NCI-H1930 (cell line): ENCODE measurements around the gene TMEM63B.
"Not testable (repeated sequence)": the region's sequence is repeated elsewhere in the genome, so short reads cannot be mapped to it uniquely, and the experiment has no call there.

Source experiments
- DNase-seq, 2 experiments: peaks; one replicate each; lab custom pipeline; 2025; lab: John Stamatoyannopoulos, UW

The TMEM63B gene

DNA sequence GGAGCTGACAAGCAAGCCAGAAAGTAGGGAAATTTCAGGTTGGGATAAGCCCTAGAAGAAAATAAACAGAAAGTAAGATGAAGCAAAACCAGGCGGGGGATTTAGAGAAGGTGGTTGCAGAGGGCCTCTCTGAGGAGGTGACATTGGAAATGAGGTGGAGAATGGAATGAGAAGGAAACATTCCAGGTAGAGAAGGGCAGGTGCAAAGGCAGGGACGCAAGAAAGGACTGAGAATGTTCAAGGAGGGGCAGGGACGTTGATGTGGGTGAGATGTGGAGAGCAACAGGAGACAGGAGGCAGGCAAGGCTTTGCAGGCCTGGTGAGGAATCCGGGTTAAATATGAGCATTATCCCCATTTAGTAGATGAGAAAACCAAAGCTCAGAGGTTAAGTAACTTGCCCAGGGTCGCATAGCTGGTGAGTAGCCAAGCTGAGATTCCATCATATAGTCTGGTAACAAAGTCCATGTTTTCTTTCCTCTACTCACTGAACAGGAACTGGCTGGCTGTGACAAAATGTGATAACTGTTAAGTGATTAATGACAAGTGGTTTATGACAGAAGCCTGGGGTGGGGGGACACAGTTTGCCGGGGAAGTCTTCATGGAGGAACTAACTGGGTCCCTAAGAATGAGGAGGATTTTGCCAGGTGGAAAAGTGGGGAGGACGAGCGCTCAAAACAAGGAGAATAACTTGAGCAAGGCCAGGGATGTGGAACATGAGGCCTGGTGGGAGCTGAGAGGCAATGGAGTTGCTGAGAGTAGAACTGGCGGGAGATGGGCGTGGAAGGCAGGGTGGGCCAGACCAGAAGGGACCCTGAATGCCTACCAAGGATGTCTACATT lies 32.7 kb upstream of the TMEM63B start:
- DNase-seq = no peak

DNA sequence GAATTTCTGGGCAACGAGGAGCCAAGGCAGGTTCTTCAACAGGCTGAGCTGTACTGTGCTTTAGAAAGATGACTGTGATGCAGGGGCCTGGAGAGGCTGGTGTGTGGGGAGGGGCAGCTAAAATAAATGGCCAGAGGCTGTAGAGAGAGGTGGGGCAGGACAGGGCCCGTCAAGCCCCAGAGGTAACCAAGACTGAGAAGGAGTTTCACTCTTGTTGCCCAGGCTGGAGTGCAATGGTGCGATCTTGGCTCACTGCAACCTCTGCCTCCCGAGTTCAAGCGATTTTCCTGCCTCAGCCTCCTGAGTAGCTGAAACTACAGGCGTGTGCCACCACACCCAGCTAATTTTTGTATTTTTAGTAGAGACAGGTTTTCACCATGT lies 32.1 kb upstream of the TMEM63B start:
- not testable (repeated sequence) for DNase-seq

DNA sequence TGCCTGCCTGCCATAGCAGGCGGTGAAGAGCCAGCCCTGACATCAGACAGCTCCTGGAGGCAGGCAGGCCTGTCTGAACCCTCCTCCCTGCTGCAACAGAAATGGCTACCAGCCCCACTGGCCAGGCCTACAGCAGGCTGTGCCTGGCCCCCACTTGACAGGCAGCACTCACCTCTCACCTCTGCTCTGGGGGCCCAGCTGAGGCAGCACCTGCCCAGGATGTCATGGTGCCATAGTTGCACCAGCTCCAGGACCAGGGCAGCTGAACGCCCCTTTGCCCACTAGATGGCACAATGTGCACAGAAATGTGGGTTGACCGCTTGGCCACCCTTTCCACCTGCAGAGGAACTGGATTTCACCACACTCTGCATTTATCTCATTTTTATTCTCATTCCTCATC lies 30.7 kb upstream of the TMEM63B start:
- peak; percentile 20 to 55 for DNase-seq

DNA sequence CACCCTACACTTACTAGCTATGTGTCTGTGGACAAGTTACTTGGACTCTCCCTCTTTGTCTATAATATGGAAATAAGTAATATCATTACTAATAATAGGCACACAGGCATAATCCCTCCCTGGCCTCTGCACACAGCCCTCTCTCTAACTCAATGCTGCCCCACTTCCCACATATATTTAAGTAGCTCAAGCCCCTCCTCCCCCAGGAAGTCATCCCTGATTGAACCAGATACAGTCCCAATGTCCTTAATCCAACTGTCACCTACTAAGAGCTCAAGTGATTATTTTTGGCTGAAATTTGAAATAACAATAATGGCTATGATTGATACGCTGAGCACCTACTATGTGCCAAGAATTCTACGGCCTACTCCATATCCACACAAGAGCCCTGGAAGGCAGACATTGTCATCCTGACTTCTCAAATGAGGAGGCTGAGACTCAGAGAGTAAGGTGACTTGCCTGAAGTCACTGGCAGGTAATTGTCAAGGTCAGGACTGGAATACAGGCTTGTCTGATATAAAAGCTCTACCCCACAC lies 29.5 kb upstream of the TMEM63B start:
- DNase-seq = no peak

DNA sequence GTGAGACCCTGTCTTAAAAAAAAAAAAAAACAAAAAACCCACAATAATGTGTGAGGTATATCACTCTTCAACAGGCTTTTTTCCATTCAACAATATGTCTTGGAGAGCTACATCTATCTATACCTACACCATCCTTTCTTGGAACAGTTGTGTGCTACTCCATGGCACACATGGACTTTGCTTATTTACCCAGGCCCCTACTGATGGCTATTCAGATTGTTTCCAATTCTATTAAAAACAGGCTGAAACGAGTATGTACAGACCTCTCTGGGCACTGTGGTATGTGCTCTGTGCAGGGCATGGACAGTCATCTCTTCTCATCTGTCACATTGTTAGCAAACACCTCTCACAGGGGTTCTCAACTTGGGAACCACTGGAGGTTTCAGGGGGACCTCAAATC lies 28.2 kb upstream of the TMEM63B start:
- DNase-seq = no peak

DNA sequence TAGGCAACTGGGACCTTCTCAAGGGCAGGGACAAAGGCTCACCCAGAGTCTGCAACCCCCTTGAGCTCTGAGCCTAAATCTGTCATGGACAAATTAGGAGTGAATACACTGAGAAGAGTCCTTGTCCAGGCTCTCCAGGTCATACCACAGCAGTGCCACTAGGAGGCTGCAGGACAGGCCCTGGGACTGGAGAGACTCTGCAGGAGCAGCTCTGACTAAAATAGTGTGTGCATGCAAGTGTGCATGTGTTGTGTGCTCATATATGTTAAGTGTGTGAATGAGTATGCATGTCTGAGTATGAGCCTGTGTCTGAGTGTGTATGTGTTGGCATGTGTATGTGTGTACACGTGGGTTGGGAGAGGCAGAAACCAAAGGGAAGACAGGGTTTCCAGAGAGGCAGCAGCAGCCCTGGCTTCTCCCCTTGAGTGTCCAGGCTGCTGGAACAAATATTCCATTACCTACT lies 27.2 kb upstream of the TMEM63B start:
- DNase-seq = no peak

DNA sequence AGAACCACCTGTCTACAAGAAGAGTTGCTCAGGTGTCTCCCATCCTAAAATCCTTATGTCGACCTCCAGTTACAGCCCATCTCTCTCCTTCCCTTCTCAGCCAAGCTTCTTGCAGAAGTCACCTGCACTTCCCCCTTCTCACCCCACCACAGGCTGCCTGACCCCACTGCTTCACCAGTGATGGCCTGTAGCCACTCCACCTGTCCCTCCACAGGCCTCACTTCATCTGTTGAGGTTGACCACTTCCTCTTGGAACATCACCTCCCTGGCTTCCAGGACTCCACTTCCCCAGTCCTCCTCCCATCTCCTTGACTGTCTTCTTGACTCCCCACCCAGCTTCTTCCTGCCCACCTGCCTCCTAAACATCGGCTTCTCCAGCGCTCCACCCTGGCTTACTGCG lies 25.5 kb upstream of the TMEM63B start:
- DNase-seq = no peak

DNA sequence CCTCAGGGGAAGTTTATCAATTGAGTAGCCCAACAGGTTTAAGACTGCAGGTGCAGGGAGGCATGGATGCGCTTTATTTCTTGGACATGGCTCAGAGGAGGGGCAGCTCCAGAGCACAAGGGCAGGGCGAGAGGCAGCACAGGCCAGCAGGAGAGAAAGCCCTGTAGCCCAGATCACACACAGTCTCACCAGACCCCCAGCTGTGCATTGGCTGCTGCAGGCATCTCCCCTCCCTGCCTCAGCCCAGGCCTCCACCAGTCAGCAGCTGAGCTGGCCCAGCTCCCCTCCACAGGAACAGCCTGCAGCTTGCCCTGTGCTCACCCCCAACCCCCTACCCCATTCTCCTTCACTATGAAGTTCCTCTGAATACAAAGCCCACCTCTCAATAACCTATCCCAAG lies 24.8 kb upstream of the TMEM63B start:
- no peak for DNase-seq

DNA sequence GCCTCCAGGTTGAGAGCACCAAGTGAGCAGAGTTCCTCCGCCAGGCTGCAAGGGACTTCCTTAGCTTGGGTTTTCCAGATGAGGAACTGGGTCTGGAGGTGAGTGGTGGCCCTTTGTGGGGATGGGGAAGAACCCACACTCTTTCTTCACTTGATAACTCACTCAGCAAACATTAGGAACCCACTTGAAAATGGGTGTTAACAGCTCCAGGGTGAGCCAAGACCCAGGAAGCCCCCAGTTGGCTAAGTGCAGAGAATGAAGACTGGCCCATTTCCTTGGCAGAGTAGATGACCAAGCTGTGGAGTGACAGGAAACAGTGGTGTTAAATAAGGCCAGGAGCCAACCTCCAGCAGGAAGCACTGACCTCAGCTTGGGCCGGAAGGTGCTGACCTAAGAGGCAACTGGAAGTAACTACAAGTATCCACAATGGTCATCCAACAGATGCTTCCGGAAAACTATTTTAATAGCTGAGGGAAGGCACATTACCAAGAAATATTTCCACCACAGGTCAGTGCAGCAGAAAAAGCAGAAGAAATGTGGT lies 22.8 kb upstream of the TMEM63B start:
- DNase-seq = no peak

DNA sequence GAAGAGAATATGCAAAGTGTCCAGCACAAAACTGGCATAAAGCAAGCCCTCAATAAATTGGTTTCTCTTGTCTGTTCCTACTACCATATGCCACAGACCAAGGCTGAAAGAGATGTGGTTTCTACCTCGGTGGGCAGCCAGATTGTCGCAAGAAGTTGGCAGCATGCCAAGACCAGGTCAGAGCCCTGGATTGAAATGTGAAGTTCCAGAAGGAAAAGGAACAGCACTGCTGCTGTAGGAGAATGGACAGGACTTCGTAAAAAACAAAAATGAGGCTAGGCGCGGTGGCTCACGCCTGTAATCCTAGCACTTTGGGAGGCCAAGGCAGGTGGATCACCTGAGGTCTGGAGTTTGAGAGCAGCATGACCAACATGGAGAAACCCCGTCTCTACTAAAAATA lies 22.2 kb upstream of the TMEM63B start:
- DNase-seq = no peak

DNA sequence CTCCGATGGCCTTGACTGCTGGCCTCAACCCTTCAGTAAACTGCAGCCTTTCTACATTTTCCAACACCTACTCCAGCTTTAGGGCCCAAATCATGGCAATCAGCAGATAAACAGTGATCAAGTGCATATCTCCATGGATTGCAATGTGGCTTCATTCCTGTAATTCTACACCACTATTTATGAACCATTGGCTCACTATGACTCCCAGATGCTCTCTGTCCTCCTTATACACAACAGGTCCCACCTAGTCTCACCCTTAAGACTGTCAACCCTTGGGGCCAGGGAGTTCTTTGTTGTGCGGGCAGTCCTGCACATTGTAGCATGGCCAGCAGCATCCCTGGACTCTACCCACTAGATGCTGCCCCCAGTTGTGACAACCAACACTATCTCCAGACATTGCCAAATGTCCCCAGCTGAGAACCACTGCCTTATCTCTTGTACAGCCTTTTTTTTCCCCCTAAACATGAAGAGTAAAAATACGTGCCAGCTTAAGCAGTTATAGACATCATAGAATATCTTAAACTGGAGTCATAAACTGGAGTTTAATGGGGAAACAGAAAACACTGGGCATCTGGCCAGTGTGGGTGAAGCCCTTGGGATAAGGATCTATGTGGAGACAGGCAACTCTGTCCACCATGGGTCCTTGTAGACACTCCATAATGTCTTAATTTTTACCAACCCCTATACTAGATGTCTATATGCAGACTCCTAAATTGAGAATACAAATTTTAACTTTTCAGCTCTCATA lies 21.2 kb upstream of the TMEM63B start:
- DNase-seq = no peak

DNA sequence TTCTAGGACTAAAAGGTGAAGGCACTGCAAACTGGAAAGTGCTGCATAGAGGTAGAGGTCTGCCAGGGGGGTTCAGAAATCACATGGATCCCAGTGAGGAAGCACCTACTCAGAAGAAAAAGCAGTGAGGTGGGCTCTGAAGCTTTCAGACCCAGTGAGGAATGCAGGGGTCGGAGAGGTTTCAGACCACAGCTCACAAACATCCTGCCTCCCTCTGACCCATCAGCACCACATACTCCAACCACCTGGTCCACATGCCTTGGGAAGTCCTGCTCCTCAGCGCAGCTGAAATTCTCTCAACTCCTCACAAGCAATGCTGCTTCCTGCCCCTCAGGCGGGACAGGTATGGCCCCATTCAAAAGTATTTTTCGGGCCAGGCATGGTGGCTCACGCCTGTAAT lies 20.3 kb upstream of the TMEM63B start:
- DNase-seq = no peak

DNA sequence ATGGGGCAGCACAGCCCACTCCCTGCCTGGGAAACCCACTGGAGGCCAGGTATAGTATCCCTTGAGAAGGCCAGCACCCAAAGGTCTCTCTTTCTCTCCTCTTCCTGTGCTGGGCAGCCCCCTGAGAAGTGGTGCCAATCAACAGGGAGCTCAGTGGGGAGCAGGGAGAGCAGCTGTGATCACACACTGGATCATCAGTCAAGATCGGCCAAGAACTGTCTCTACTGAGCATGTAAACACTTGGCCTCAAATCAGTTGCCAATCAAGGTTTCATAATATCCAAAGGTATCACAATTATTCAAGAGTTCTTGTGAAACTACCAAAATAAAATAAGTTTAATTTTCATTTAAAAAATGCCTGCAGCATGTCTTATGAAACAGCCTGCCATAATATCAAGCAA lies 18.9 kb upstream of the TMEM63B start:
- DNase-seq = no peak

DNA sequence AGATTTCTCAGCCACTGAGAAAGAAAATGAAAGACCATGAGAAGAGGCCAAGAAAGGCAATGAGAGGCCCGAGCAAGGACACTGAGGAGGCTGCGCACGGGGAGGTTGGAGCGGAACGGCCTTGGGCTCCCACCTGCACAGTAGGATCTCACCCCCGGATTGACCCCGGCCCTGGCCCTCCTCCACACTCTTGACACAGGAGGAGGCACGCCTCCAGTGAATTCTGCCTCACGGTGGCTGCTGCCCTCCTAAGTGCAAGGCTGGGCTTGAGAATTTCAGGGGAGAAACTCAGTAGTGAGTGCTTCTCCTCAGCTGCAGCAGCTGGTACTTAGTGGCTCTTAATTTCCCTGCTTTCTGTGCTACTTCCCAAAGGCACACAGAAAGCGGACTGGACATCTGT lies 18.1 kb upstream of the TMEM63B start:
- no peak for DNase-seq

DNA sequence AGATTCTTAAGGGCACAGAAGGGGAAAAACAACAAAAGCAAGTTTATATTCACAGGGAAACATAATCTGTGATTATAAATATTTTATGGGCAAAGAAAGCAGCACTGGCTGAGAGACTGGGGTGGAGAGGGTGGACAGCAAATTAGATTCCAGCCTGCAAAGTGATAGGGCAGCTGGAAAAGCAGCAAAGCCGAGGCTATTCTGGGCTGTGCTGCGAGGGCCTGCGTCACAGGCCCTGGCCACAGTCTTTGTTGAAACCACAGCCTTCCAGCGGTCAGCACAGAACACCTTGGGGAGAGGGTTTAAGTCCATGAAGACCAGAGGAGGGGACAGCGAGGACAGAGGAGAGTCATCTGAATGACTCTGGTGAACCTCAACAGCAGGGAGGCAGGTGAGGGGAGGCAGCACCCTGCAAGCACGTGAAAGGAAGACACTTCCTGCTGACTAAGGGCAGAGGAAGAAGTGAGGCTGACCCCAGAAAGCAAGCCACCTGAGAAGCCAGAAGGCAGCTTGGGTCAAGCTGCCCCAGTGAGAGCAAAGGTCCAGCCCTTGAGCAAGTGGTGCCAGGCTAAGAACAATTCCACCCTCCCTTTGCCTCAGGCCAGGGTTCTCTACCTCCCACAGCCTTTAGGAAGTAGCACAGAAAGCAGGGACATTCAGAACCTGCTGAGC lies 17.2 kb upstream of the TMEM63B start:
- DNase-seq = no peak

DNA sequence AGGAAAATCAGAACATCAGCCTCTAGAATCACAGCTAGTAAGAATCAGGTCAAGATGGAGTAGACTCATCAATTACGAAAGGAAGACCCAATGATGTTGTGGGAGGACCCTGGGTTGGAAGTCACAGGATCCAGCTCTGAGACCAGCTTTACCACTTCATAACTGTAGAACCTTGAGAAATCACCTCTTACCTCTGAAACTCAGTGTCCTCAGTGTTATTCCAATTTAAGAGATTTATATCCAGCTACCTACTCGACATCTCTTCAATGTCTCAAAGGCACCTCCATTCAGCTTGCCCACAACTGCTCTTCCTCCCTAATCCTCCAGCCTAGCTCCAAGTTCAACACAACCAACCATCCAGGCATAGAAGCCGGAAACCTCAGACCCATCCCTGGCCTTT lies 16.4 kb upstream of the TMEM63B start:
- DNase-seq = no peak

DNA sequence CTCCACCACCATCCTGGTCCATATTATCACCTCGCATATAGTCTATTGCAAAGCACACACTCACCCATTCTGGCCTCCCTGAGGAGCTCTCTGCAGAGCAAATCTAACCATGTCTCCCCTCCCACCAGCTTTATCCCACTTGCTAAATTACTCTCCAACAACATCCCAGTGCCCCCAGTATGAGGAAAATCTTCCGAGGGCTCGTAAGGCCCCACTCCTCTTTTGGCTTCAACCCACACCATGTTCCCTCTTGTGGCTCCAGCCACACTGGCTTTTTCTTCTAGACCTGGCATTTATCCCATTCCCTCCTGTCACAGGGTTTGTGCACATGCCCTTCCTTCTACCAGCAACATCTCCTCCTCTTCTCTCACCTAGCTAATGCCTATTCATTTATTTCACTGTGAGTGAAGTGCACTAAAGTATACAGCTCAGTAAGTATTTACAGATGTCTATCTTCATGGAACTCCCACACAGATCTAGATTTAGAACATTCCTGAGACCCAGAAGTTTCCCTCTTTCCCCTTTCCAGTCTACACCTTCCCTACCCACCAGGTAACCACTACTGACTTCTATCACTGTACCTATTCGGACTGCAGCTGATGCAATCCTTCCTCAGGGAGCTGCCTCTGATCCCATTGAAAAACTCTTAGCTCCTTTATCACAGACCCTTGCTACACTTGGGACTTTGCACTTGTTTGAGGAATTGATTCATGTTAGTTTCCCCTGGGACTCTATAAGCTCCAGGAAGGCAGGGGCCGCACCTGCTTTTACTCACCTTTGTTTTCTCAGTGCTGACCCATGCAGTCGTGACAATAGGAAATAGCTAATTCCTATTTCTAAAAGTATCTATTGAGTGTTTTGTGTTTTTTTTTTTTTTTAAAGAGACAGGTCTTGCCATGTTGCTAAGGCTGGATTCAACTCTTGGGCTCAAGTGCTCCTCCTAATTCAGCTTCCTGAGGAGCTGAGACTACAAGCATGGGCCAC lies 15.6 kb upstream of the TMEM63B start:
- DNase-seq = no peak

DNA sequence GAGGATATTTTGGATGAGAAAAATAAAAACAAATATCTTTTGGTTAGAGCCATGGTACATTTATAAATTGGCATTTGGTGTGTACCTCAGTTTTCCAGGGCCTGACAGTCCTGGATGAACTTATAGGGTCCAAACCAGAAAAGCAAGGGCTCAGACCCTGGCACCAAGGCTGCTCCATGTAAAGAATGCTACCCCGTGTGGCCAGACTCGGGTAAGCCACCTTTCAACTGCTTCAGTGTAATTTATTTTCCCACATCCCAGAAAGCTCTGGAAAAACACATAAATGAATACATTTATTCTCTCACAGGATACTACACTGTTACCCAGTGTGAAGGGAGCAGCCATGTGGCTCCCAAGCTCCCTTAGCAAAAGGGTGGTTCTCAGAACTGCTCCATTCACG lies 13.9 kb upstream of the TMEM63B start:
- no peak for DNase-seq

DNA sequence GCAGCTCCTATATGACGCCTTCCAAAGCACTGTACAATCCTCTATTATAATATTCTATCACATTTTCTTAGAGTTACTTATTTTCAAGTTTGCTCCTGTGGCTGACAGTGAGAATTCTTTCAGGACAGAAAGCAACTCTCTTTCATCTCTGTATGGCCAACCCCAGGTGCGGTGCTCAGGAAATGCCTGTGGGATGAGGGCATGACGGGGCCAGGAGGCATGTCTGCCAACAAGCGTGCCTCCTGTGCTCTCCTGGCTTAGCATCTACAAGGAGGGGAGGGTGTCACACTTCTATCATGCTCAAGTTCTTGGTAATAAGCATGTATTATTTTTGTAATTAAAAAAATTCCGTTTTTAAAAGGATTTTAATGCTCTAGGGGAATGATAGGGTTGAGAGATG lies 11.5 kb upstream of the TMEM63B start:
- DNase-seq = no peak

DNA sequence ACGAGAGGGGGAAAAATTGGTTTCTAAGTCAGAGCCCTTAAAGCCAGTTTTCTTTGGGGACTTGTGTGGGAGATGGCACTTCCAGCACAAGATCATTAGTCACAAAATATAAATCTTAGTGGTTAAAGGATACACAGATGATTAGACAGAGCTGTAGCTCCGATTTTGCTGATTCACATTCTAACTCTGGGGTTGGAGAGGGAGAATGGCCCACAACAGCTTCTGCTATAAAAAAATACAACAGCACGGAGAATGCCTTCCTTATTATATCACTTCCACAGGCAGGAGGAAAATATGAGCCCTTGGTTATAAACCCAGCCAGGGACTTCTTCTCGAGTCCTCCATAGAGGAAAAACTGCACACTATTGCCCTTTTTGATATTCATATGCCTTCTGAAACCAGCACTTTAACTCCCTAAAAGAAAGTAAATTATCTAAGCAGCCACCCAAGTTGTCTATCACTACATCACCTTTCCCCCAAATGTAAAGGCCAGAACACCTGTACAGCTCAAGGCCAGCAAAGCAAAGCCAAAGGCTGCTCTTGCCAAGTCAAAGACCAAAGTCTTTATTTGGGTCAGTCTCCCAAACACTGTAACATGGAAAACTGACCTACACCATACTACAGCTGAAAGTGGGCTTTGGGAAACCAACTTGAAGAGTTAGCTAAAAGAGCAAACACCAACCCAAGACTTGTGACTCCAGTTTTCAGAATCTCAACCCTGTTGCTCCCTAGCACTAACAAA lies 10.5 kb upstream of the TMEM63B start:
- no peak for DNase-seq
